GM18873 (cell line): ENCODE results near the gene LMBRD2.
"Not testable (repeated sequence)": the region's sequence is repeated elsewhere in the genome, so short reads cannot be mapped to it uniquely, and the experiment has no call there.

Experiments used
- ATAC-seq: cut with Tn5 transposase; IDR thresholded peaks from one replicate; pipeline ENCODE4 v1.9.1; 2021; ENCODE audit warnings: mild to moderate bottlenecking, moderate library complexity, moderate number of reproducible peaks; ENCODE audit not compliant: unreplicated experiment, low FRiP score

LMBRD2 gene

GRCh38 chr5:36151434-36152323 is at the start of gene LMBRD2, which contains the start of gene SKP2:
Gene LMBRD2, minus strand, starts transcription at chr5:36151887. Its CDS starts 8,538 bp downstream, at chr5:36143349.
Gene SKP2, plus strand, starts transcription at chr5:36152111. Its CDS starts 152 bp downstream, at chr5:36152263.
- ATAC-seq: peak; percentile 100

DNA sequence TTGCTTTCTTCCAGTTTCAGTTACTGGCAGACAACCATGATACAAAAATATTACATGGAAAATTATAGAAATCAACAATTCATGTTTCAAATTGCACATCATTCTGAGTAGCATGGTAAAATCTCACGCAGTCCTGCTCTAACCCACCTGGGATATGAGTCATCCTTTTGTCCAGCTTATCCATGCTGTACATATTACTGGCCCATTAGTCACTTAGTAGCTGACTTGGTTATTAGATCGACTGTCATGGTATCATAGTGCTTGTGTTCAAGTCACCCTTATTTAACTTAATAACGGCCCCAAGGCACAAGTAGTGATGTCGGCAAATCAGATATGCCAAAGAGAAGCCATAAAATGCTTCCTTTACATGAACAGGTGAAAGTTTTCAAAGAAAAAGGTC is 48.8 kb upstream of the LMBRD2 start:
- no peak for ATAC-seq

DNA sequence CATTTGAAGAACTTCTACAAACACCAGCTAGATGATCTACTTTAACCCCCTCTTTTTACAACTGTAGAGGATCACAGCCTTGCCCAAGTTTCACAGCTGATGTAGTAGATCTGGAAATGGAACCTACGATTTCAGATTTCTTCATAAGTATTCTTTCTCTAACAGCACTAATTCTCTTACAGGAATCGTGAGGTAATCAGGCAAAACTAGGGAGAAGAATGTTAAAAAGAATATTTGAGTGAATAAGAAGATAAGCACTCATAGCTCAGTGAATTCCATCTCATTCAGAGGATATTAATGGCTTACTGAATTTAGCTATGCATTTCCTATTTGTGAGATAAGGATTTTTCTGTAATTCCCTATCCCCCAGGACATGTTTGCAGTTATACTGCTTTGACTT is 47.9 kb upstream of the LMBRD2 start:
- ATAC-seq: no peak

GRCh38 chr5:36198783-36199182 is 47.1 kb upstream of the LMBRD2 start:
- not testable (repeated sequence) for ATAC-seq

GRCh38 chr5:36198281-36198680 is 46.6 kb upstream of the LMBRD2 start:
- no peak for ATAC-seq

DNA sequence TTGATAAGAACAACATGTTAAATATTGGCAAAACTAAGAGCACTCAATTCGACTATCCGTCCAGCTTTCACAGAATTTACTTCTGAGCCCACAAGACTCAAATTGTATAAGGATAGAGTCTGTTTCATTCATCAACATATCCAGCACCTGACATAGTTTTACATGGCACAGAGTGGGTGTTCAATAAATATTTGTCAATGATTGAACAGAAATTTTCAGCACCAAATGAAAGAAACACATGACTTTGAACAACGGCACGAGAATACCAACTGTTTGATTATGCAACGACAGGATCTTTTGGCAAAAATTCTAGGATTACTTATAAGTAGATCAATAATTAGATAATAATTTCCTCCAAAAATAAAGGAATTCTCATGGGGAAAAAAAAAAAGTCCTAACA is 42.1 kb upstream of the LMBRD2 start:
- ATAC-seq: no peak

- not testable (repeated sequence) for ATAC-seq
Observed at GRCh38 chr5:36184408-36184807, 32.7 kb upstream of the LMBRD2 start.

DNA sequence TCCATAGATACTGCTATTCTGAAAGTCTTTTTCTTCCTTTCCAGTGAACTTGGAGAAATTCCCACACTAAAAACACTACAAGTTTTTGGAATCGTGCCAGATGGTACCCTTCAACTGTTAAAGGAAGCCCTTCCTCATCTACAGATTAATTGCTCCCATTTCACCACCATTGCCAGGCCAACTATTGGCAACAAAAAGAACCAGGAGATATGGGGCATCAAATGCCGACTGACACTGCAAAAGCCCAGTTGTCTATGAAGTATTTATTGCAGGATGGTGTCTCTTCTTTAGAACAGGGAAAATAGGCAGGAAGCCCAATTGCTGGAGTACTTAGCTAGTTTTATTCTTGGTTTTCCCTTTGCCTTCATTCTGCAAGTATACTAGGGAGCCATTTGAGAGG is 30.1 kb upstream of the LMBRD2 start:
- no peak for ATAC-seq

DNA sequence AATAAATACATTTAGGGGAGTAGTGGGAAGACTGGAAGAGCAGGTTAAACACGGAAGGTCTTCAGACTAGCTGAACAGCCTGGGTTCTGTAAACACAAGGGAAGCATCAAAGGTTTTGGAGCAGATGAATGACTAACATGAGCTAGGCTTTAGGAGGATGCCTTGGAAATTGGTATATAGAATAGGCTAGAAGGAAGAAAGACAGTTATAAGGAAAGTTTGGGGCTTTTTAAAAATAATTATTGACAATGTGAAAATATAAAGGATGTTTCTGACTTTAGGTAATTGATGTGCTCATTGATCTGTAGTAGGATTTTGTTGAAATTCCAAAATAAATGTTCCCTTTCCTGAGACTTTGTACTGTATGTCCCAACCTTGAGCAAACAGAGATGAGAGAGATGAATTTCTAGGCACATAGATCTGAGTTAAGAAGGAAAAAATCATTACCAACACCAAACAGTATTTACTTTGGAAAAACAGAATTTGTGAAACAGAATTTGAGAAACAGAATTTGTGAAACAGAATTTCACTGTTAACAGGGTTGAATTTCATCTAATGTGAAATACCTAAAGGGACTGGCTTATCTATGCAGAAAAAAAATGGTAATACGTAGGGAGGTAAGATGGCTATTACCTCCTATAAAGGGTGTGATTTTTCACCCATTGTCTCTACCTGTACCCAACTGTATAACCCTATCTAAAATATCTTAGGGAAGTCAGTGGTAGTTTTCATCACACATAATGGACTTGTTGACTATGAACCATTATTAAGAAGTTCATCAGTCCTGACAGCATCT is 29.1 kb upstream of the LMBRD2 start:
- no peak for ATAC-seq

GRCh38 chr5:36179950-36180349 is 28.3 kb upstream of the LMBRD2 start:
- no peak for ATAC-seq

GRCh38 chr5:36178524-36178890 is 26.8 kb upstream of the LMBRD2 start:
- no peak for ATAC-seq

- no peak for ATAC-seq
Observed at GRCh38 chr5:36177715-36178523, 26.2 kb upstream of the LMBRD2 start.

GRCh38 chr5:36177154-36177553 is 25.5 kb upstream of the LMBRD2 start:
- peak; percentile 97 for ATAC-seq

GRCh38 chr5:36175043-36175442 is 23.4 kb upstream of the LMBRD2 start:
- no peak for ATAC-seq

GRCh38 chr5:36174119-36174518 is 22.4 kb upstream of the LMBRD2 start:
- no peak for ATAC-seq

DNA sequence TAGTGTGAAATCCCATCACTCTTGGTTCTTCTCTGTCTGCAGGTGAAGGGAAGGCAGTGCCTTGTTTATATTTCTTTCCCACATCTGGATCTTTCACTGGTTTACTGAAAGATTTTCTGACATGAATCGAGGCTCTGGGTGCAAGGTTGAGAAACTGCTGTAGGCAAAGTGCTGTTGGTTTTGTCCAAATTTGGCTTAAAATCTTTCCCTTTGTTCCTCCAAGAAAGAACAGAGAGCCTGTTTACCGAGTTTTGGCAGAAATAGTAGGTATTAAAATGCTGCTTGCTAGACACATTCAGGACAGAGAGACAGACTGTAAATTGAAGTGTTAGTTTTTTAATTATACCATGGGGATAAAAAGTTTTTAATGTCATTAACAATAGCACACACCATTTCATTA is 21.7 kb upstream of the LMBRD2 start:
- no peak for ATAC-seq

DNA sequence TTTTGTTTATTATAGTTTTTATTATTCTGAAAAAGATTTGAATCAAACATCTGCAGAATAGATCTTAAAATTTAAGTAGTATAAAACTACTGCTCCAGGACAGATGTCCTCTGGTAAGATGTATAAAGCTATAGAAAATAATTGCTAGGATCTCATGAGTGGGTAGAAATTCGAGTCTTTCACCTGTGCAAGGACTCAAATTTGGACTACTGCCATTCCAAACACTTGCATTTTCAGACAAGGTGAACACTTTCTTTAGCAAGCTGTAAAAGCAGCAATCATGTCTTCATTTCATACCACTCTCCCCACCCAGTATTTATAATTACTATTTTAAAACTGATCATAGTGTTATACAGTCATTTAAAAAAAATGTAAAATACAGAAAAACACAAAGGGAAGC is 20.9 kb upstream of the LMBRD2 start:
- no peak for ATAC-seq

DNA sequence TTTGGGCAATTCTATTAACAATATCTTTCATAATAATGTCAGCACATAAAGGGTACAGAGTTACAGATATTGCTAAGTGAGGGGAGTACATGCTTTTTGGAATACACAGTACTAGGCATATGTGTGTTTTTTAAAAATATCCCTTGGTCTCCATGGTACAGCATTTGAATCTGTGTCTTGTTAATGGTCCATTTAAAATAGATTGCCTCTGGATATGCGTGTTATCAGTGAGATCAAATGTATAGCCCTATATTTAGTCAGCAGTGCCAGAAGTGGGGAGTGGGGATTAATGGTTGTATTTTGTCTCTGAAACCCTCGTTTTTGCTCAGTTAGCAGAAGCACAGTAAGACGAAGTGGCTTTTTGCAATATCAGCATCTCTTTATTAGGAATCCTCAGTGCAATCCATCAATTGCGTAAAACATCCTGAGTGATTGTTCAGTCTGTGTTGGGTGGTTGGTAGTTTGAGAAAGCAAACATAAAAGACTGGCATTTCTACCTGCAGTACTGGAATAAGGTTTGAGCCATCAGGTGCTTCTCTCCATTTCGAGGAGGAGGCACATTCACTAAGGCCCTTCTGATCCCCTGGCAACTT is 19.2 kb upstream of the LMBRD2 start:
- no peak for ATAC-seq

GRCh38 chr5:36168737-36169136 is 17.1 kb upstream of the LMBRD2 start:
- ATAC-seq: no peak

- no peak for ATAC-seq
Observed at GRCh38 chr5:36164461-36164860, 12.8 kb upstream of the LMBRD2 start.
